ENCODE results near the gene S100B. TPM values are rescaled to one million over a fixed set of nuclear protein-coding genes. Genes with fewer than 3 reads are reported as not detected.
"Not testable (repeated sequence)": the region's sequence is repeated elsewhere in the genome, so short reads cannot be mapped to it uniquely, and the experiment has no call there.

The S100B gene
- total RNA-seq, 1 donor from 2014 or later = not detected

DNA sequence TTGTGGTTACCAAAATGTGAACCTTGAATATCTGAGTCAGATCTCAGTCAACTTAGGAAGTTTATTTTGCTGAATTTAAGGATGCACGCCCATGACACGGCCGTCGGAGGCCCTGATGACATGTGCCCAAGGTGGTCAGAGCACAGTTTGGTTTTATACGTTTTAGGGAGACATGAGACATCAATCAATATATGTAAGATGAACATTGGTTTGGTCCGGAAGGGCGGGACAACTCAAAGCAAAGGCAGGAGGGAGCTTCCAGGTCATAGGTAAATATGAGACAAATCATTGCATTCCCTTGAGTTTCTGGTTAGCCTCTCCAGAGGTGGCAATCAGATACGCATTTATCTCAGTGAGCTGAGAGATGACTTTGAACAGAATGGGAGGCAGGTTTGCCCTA lies 29.5 kb upstream of the S100B start:
- peak overlapping the region; percentile 91 for H3K4me3 Mint-ChIP-seq (ENCODE audit: unreplicated experiment)
- no peak for DNase-seq (ENCODE audit: low spot score)
- no peaks in the 10 kb centered on the region for H3K9me3 Mint-ChIP-seq (ENCODE audit: low read depth)
- no peaks in the 10 kb centered on the region for H3K27me3 Mint-ChIP-seq (ENCODE audit: low read depth)
- peaks cover 3% of the 10 kb centered on the region for H3K36me3 Mint-ChIP-seq (ENCODE audit: low read depth)
- TF ChIP-seq, protein P1, sequence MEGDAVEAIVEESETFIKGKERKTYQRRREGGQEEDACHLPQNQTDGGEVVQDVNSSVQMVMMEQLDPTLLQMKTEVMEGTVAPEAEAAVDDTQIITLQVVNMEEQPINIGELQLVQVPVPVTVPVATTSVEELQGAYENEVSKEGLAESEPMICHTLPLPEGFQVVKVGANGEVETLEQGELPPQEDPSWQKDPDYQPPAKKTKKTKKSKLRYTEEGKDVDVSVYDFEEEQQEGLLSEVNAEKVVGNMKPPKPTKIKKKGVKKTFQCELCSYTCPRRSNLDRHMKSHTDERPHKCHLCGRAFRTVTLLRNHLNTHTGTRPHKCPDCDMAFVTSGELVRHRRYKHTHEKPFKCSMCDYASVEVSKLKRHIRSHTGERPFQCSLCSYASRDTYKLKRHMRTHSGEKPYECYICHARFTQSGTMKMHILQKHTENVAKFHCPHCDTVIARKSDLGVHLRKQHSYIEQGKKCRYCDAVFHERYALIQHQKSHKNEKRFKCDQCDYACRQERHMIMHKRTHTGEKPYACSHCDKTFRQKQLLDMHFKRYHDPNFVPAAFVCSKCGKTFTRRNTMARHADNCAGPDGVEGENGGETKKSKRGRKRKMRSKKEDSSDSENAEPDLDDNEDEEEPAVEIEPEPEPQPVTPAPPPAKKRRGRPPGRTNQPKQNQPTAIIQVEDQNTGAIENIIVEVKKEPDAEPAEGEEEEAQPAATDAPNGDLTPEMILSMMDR (IDR thresholded peaks at IDR 0.05) = no peak
- peaks cover 43% of the 10 kb centered on the region for H3K4me1 Mint-ChIP-seq (ENCODE audit: low read depth)
- H3K27ac Mint-ChIP-seq (ENCODE audit: unreplicated experiment) = peak overlapping the region; percentile 97

DNA sequence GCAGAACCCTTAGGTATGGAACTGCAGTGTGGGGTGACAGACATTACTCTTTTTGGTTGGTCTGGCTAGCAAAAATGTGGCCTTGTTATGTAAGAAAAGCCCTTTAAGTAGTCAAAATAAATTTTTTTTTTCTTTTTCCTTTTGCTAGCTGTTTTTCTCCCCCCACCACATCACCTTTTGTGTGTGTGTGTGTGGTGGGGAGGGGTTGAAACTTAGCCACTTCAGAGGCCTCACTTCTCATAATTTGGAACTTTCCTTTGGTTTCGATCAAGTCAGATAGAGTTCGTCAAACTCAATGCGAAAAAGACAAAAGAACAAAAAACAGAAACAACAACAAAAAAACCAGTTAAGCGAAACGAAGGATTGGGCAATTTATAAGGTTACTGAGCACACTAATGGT lies 28.7 kb upstream of the S100B start:
- Mint-ChIP-seq H3K27ac (ENCODE audit: unreplicated experiment) (no peak overlapping the region), H3K27me3 (ENCODE audit: low read depth) (no peaks in the 10 kb centered on the region), H3K9me3 (ENCODE audit: low read depth) (no peaks in the 10 kb centered on the region), H3K36me3 (ENCODE audit: low read depth) (peaks cover 3% of the 10 kb centered on the region), H3K4me1 (ENCODE audit: low read depth) (peaks cover 34% of the 10 kb centered on the region), H3K4me3 (ENCODE audit: unreplicated experiment) (no peak overlapping the region)
- no peak for DNase-seq (ENCODE audit: low spot score)
- TF ChIP-seq, protein P1 (IDR thresholded peaks at IDR 0.05) = no peak

DNA sequence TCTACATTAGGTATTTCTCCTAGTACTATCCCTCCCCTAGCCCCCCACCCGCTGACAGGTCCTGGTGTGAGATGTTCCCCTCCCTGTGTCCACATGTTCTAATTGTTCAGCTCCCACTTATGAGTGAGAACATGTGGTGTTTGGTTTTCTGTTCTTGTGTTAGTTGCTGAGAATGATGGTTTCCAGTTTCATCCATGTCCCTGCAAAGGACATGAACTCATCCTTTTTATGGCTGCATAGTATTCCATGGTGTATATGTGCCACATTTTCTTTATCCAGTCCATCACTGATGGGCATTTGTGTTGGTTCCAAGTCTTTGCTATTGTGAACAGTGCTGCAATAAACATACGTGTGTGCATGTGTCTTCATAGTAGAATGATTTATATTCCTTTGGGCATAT lies 26.0 kb upstream of the S100B start:
- DNase-seq (ENCODE audit: low spot score); H3K4me3 Mint-ChIP-seq (ENCODE audit: unreplicated experiment); H3K27ac Mint-ChIP-seq (ENCODE audit: unreplicated experiment); H3K9me3 Mint-ChIP-seq (ENCODE audit: low read depth); H3K36me3 Mint-ChIP-seq (ENCODE audit: low read depth); H3K27me3 Mint-ChIP-seq (ENCODE audit: low read depth): not testable (repeated sequence)
- H3K4me1 Mint-ChIP-seq (ENCODE audit: low read depth) = peaks cover 10% of the 10 kb centered on the region

DNA sequence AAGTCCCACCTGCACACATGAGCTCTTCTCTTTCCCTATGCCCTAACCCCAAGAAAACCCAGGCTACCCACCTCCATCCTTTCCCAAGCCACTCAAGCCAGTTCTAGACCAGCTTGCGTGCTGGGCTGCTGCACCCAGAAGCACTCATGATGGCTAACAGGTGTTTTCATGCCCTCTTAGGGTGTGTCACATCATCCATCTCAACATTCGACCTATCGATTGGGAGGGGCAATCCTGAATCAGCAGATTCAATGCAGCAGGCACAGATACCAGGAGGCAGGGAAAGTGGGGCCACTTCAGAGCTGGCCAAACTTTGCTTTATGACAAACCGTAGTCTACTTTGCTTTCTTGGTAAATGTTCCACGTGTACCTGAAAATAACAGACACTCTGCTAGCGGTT lies 24.0 kb upstream of the S100B start:
- Mint-ChIP-seq H3K36me3 (ENCODE audit: low read depth) (no peaks in the 10 kb centered on the region), H3K4me3 (ENCODE audit: unreplicated experiment) (no peak overlapping the region), H3K27ac (ENCODE audit: unreplicated experiment) (no peak overlapping the region), H3K4me1 (ENCODE audit: low read depth) (no peaks in the 10 kb centered on the region), H3K27me3 (ENCODE audit: low read depth) (no peaks in the 10 kb centered on the region), H3K9me3 (ENCODE audit: low read depth) (peaks cover 6% of the 10 kb centered on the region)
- TF ChIP-seq, protein P1 (IDR thresholded peaks at IDR 0.05) = no peak
- no peak for DNase-seq (ENCODE audit: low spot score)

DNA sequence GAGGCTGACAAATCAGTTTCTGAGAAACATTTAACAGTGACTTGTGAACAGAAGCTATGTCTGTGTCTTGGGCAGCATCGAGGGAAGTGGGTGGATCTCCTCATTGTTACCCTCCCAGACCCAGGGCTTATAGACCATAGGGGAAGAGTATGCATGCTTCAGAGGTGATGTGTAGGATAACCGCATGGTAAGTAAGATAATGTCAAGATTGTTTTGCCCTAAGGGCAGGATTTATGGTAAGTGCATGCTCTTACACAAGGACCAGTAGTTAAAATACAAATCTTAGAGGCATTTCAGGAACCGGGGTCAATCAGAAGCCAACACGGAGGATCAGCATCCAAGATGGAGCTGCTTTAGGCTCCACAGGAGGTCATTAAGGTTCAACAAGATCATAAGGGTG lies 22.8 kb upstream of the S100B start:
- Mint-ChIP-seq H3K4me1 (ENCODE audit: low read depth) (peaks cover 5% of the 10 kb centered on the region), H3K36me3 (ENCODE audit: low read depth) (no peaks in the 10 kb centered on the region), H3K9me3 (ENCODE audit: low read depth) (peaks cover 6% of the 10 kb centered on the region), H3K4me3 (ENCODE audit: unreplicated experiment) (no peak overlapping the region), H3K27me3 (ENCODE audit: low read depth) (no peaks in the 10 kb centered on the region), H3K27ac (ENCODE audit: unreplicated experiment) (no peak overlapping the region)
- no peak for DNase-seq (ENCODE audit: low spot score)
- TF ChIP-seq, protein P1 (IDR thresholded peaks at IDR 0.05) = no peak

DNA sequence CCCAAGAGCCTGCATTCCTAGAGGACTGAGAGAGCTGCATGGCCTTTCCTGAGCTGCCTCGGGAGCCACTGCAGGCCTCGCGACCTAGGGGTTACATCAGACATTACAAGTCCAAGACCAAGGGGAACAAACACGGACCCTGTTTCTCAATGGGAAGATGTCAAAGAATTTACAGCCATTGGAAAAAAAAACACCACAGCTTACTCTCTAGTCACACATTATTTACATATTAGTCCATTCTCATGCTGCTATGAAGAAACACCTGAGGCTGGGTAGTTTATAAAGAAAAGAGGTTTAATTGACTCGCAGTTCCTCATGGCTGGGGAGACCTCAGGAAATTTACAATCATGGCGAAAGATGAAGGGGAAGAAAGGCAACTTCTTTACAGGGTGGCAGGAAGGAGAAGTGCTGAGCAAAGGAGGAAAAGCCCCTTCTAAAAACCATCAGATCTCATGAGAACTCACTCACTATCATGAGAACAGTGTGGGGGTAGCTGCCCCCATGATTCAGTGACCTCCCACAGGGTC lies 22.2 kb upstream of the S100B start:
- TF ChIP-seq, protein P1 (IDR thresholded peaks at IDR 0.05) = no peak
- Mint-ChIP-seq H3K27ac (ENCODE audit: unreplicated experiment) (no peak overlapping the region), H3K4me3 (ENCODE audit: unreplicated experiment) (no peak overlapping the region), H3K36me3 (ENCODE audit: low read depth) (no peaks in the 10 kb centered on the region), H3K9me3 (ENCODE audit: low read depth) (peaks cover 6% of the 10 kb centered on the region), H3K4me1 (ENCODE audit: low read depth) (peaks cover 12% of the 10 kb centered on the region), H3K27me3 (ENCODE audit: low read depth) (no peaks in the 10 kb centered on the region)
- DNase-seq (ENCODE audit: low spot score) = no peak
